GM21619 (cell line): ENCODE results near the gene PCYOX1L.

Experiments used
- ATAC-seq: cut with Tn5 transposase; IDR thresholded peaks from one replicate; pipeline ENCODE4 v1.9.1; 2021; ENCODE audit not compliant: unreplicated experiment

Gene PCYOX1L

DNA sequence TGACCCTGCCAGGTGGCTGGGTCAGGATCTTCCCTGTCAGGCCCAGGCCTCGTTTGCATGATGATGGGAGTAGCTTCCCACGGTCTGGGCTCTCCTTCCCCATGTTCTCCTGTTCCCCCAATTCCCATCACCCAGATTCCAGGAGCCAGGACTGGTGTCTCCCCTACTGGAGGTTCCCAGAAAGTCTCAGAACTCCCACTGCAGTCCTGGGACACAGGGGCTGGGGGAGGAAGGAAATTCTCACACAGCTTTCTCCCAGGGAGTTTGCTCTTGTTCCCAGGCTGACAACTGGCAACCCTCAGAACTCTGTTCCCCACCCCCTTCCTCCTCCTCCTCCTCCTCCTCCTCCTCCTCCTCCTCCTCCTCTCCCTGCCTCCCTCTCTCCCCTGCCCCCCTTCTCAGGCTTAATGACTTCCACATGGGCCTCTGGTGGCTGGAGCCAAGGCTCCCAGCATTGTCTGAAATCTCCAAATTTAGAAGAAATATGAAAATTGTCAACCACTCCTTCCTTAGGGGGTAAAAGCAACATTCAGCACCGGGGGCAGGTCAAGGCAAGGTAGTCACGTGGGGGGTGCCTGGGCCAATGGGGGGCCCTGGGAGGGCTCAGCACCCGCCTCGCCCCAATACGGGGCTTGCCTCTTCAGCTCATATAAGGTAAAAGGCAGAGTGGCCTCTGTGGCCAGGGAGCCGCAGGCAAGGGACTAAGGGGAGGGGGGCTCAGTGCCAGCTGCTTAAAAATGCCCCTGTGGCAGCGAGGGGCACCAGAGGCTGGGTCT lies 48.5 kb downstream of the PCYOX1L start:
- ATAC-seq = no peak

- no peak for ATAC-seq
Measured at GRCh38 chr5:149406979-149407306, 49.1 kb downstream of the PCYOX1L start.

DNA sequence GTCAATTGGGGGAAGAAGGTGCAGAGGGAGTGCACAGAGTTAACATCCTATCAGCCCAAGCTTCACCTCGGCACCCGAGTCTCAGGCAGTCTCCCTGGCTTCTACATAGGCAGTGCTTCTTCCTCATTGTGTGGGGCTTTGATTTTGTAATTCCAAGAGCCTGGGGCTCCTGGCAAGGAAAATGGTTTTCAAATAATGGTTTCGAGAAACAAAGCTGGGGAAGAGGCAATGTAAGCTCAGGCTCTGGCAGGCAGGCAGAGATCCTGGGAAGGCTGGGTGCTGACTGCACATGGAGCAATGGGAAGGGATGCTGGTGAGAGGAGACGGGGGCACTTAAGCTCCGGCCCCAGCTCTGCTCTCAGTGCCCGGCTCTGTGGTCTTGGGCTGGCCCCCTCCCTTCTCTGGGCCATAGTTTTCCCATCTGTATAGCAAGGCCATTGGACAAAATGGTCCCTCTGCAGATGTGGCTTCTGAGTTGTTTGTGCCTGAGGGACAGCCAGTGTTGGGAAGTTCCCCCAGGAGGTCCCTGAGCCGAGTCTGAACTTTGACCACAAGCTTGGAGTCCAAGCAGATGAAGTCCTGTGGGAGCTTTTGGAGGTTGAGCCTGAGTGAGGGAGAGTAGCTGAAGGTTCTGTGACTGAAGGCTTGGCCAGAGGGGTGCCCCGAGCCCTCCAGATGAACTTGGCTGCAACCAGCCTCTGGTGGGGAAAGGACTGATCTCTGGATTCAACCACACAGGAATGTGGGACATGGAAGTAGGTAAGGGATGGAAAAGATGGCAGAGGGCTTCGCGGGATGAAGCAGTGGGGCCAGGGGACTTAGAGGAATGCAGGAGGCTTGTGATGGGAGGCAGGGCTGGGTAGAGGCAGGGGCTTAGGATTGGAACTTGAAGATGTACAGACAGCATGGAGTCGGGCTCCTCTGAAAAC lies 49.7 kb downstream of the PCYOX1L start:
- no peak for ATAC-seq

DNA sequence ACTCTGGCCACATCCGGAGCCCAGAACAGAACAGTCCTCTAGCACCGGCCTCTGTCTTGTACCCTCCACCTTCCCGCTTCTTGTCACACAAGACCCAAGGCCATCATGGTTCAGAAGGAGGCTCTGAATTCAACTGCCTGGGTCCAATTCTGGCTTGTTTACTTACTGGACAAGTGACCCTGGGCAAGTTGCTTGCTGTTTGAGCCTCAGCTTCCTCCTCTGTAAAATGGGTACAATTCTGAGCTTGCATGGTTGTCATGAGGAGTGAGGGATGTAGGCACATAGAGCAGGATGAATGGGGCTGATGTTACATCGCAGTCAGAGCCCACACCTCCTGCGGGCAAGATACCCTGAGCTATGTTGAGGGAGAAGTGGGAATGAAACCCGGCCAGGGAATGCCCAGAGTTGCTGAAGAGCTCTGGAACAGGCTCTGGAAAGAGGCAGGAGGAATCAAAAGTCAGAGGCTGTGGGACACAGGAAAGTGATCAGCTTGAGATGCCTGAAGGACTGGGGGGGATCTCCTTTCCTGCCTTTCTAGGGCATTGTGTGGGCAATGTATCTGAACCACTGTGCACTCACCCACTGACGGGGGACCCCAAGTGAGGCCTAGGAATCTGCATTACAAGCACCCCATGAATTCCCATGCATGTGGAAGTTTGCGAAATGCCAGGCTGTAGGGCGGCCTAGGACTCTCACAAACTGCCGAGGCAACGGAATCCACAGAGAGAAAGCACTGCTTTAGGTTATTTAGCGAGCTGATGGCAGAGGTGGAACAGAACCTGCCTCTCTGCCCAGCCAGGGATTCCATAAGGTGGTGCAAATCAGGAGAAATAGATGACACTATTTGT lies 50.6 kb downstream of the PCYOX1L start:
- ATAC-seq = no peak

DNA sequence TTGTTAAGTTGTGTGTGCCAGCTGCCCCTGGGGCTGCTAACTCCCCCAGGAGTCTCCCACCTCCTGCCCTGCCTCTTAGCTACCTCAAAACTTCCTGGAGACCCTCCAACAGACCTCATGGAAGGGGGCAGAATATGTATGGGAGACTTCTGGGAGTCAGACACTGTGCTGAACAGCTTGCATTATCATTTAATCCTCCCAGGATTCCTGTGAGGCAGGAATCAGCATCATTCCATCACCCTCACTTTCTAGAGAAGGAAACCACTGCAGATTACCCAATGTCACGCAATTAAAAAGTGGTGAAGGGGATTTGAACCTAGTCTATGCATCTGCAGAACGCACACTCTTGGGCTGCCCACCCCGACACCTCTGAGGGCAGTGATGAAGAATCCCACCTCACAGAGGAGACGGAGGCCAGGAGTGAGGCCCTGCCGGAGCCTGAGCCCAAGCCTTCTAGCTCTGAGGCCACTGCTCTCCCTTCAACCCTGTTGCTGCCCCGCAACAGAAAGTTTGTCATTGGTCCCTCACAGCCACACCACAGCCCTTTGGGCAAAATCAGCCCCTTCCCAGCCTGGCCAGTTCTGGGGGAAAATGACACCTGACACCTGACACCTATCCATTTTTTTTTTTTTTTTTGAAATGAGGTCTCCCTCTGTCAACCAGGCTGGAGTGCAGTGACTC lies 51.6 kb downstream of the PCYOX1L start:
- no peak for ATAC-seq

DNA sequence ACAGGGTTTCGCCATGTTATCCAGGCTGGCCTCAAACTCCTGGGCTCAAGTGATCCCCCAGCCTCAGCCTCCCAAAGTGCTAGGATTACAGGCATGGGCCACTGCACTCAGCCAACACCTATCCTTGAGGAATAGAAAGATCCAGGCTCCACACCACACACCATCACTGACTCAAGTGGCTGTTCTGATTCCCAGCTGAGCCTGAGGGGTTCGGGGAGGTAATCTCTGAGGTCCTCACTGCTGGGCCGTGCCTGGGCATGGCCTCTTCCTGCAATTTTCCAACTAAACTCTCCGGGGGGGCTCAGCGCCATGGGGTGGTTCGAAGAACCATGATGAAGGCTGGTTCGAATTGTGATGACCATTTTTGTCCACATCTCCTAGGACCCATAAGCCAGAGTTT lies 52.2 kb downstream of the PCYOX1L start:
- ATAC-seq = no peak

DNA sequence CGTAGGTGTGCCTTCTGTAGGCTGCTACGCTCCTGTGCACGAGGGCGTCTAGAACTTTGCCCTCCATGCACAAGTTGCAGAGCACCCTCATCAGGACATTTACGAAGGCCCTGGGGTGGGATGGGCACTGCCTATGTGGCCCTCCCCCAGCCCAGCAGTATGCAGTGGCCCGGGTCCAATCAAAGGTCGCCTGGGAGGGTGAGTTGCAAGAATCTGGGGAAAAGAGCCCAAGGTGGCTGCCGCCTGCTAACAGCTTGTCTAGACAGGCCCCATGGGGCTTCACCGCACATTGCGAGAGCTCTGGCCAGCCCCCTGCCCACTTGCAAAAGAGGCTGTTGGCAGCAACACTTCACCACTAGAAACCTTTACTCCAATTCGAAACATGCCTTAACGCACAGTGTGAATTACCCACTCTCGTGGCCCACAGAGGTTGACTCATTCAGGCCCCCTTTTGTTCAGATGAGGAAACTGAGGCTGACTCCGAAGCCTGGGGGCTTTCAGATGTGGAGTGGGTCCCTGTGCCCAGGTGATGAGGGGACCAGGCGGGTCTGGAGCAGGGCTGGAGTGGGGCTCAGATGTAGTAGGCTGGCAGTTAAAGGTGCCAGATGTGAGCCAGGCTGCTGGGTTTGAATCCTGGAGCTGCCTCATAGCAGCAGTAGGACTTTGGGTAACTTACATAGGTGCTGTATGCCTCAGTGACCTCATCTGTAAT lies 53.0 kb downstream of the PCYOX1L start:
- ATAC-seq = no peak

- ATAC-seq = no peak
Measured at GRCh38 chr5:149411738-149412519, 54.1 kb downstream of the PCYOX1L start.

DNA sequence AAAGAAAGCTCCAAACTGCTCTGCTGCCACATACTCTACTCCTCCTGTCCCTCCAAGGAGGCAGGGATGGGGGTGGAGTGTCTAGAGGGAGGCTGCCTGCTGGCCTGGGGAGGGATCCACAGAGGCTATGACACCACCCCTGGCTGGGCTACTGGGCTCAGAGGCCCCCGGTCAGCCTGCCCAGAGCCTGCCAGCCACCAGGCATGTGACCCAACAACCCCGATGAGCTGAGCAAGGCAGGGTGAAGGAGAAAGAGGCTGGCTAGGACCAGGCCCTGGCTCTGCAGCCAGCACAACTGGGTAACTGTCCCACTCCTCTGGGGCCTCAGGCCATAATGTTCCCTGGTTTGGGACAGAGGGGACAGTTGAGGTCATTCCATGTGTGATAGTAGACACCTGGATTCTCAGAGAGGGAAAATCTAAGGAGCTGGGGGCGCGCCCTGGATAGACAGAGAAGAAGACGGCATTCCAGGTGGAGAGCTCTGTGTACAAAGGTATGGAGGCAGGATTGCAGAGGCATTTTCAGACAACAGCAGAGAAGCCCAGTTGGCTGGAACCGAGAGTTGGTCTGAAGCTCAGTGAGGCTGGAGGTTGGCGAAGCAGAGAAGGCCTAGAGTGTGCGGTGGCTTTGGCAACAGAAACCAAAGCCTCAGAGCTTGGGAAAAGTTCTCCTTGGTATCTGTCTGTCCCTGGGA lies 55.1 kb downstream of the PCYOX1L start:
- ATAC-seq = no peak

- ATAC-seq = no peak
Measured at GRCh38 chr5:149413477-149414210, 55.8 kb downstream of the PCYOX1L start.

DNA sequence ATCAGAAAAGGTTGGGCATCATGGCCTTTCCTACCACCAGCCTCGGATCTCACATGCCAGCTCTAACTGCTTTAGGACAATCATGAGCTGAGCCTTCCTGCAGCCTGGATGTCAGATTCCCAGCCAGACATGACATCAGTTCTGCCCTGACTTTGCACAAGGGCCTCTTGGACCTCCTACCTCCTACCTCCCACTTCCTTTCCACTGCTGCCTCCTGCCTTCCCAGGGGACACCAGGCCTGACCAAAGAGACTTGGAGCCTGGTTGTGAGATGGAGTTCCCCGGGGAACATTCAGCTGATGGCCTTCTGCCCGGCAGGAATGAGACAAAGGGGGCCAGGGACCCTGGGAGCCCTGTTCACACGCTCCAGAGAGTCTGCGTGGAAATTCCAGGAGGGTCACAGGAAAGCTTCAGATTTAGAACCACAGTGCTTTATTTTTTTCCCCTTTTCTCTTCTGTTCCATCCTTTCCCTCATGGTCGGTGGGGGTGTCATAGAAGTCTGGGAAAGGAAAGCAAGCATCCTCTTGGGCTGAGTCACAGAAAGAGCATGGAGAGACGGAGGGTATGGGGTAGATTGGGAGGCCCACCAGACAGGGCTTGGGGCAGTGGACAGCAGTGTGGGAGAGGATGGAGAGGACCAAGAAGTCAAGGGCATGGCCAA lies 56.7 kb downstream of the PCYOX1L start:
- ATAC-seq = no peak

DNA sequence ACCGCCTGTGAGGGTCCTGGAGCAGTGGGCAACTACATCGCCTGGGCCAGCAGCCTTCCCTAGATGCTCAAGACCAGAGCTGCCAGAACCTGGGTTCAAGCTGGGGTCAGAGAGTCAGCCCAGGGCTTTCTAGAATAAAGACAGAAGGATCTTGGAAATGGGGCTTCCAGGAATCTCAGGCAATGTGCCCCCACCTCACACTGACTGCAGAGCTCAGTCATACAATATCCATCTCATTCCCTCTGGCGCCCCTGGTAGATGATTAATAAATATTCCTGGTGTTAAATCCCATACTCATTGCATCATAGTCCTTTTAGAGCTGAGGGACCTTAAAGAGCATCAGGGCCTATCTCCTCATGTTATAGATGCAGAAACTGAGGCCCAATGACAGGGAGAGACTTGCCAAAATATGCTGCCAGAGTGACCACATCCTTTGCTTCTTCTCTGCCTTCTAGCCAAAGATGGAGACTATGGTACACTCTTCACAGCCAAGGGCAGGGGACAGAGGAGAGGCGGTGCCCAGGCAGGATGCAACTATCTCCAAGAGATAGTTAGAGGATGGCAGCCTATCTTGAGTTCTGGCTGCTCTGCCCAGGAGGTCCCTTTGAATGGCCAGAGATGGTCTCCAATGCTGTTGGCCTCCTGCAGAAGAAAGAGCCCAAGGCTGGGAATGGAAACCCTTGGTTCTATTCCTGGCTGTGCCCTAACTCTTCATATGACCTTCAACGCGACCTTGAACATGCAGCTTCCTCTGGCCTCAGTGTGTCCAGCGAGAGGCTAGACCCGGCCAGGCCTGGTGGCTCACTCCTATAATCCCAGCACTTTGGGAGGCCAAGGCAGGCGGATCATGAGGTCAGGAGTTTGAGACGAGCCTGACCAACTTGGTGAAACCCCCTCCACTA lies 57.5 kb downstream of the PCYOX1L start:
- no peak for ATAC-seq

- ATAC-seq = no peak
Measured at GRCh38 chr5:149416987-149417710, 59.3 kb downstream of the PCYOX1L start.

- no peak for ATAC-seq
Measured at GRCh38 chr5:149417711-149418368, 60.0 kb downstream of the PCYOX1L start.

DNA sequence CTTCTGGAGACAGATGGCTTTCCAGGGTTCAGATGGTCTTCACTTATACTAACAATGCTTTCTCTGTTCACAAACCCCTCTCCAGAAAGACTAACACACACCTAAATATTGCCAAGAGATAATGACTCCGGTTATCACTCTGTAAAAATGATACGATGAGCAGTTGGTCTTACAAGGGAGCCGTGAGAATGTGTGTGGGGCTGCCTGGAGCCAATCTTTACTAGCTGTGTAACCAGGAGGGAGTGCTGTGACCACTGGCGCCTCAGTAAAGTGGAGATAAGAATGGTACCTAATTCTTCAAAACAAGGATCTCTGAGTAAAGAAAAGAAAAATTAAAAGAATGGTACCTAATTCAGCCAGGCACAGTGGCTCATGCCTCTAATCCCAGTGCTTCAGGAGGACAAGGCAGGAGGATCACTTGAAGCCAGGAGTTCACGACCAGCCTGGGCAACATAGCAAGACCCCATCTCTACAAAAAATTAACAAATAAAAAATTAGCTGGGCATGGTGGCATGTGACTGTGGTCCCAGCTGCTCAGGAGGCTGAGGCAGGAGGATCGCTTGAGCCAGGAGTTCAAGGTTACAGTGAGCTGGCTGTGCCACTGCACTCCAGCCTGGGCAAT lies 61.2 kb downstream of the PCYOX1L start:
- no peak for ATAC-seq
